ENCODE measurements around the gene FCRL5. TPM values are rescaled to one million over a fixed set of nuclear protein-coding genes. Genes with fewer than 3 reads are reported as not detected.

Gene FCRL5
- total and polyA plus RNA-seq, 2 experiments from 2014 or later = not detected

DNA sequence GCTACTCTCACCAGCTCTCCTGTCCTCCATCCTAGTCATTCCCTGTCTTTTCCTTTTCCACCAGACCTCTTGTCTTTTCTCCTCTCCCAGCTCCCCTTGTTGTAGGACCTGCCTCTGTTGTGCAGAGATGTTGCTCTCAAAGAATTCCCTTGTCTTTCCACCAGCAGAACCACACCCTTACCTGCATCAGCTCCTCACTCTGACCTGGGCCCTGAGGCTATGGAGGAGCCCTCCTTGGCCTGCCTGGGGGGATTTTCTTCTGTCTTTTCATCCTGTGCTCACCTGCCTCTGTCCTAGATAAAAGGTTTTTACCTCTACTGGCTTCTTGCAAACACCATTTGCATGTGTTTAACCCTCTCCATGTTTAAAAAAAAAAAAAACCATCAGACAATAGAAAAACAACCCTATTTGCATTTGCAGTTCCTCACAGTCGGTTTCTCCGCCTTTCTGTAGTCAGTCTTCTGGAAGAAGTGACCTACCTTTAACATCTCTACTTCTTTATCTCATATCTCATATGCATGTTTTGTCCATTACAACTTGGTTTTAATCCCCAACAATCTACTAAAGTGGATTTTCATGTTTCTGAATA, 12.1 kb downstream of the FCRL5 start:
- H3K9me2 ChIP-seq (replicated peaks; ENCODE audit: insufficient read depth) = no peaks in the 10 kb centered on the region
- no peaks in the 10 kb centered on the region for H3K79me2 ChIP-seq
- H3K36me3 ChIP-seq (replicated peaks; ENCODE audit: insufficient read depth, low read depth) = no peaks in the 10 kb centered on the region
- no peak overlapping the region for H3K4me3 ChIP-seq
- DNase-seq (ENCODE audit: low spot score) = no peak
- H3K4me2 ChIP-seq = no peak overlapping the region
- TF ChIP-seq, protein P1, sequence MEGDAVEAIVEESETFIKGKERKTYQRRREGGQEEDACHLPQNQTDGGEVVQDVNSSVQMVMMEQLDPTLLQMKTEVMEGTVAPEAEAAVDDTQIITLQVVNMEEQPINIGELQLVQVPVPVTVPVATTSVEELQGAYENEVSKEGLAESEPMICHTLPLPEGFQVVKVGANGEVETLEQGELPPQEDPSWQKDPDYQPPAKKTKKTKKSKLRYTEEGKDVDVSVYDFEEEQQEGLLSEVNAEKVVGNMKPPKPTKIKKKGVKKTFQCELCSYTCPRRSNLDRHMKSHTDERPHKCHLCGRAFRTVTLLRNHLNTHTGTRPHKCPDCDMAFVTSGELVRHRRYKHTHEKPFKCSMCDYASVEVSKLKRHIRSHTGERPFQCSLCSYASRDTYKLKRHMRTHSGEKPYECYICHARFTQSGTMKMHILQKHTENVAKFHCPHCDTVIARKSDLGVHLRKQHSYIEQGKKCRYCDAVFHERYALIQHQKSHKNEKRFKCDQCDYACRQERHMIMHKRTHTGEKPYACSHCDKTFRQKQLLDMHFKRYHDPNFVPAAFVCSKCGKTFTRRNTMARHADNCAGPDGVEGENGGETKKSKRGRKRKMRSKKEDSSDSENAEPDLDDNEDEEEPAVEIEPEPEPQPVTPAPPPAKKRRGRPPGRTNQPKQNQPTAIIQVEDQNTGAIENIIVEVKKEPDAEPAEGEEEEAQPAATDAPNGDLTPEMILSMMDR (IDR thresholded peaks at IDR 0.05; ENCODE audit: poor library complexity) = no peak
- H4K20me1 ChIP-seq (ENCODE audit: insufficient read depth, poor library complexity, severe bottlenecking) = no peaks in the 10 kb centered on the region
- no peak overlapping the region for H3K27ac ChIP-seq
- no peaks in the 10 kb centered on the region for H3K9me3 ChIP-seq (ENCODE audit: low read depth)
- H3K27me3 ChIP-seq = no peaks in the 10 kb centered on the region
- no peaks in the 10 kb centered on the region for H3K4me1 ChIP-seq (ENCODE audit: insufficient read depth)
- H2AFZ ChIP-seq = no peak overlapping the region
- WGBS (ENCODE audit: low lambda C conversion rate, missing lambda C conversion rate) = 25% methylated on average over 2 of the region's 2 CpGs

DNA sequence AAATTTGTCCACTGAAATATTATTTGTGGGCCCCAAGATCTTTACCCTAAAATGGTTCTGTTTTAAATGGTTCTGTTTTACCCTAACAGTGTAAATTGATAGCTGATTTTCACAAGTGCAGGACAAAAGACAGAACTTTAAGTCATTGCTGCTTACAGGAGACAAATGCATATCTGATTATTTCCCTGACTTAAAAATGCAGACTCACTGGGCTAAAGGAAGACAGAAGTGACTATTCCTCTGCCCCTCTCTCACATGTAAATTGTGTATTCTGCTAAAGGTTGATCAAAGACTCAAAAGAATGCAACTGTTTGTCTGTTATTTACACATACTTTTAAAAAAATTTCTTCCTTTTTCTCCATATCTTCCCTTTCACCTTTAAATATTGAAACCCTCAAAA, 12.7 kb downstream of the FCRL5 start:
- Histone ChIP-seq H3K36me3 (replicated peaks; ENCODE audit: insufficient read depth, low read depth) (no peaks in the 10 kb centered on the region), H3K4me2 (no peak overlapping the region)

DNA sequence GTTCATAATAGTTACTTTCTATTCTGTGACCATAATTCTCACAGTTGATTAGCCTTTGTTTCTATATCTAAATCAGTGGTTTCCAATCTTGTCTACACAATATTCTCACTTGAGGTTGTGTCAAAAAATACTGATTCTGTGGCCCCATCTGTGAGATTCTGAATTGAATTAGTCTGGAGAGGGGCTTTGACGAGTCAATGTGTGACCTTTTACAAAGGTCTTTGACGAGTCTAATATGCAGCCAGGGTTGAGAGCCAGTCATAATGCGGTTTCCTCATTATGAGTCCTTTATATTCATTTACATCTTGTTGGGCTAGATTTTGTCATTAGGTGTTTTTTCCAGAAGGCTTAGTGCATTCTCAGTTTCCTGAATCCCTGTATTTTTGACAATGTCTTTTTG, 19.7 kb downstream of the FCRL5 start:
- DNase-seq (ENCODE audit: low spot score) = no peak
- 86% methylated on average over 3 of the region's 3 CpGs for WGBS (ENCODE audit: low lambda C conversion rate, missing lambda C conversion rate)
- no peaks in the 10 kb centered on the region for H3K9me2 ChIP-seq (replicated peaks; ENCODE audit: insufficient read depth)
- no peak overlapping the region for H3K4me3 ChIP-seq
- no peaks in the 10 kb centered on the region for H4K20me1 ChIP-seq (ENCODE audit: insufficient read depth, poor library complexity, severe bottlenecking)
- H3K9me3 ChIP-seq (ENCODE audit: low read depth) = no peaks in the 10 kb centered on the region
- no peak overlapping the region for H3K4me2 ChIP-seq
- no peaks in the 10 kb centered on the region for H3K36me3 ChIP-seq (replicated peaks; ENCODE audit: insufficient read depth, low read depth)
- H3K79me2 ChIP-seq = no peaks in the 10 kb centered on the region
- TF ChIP-seq, protein P1 (IDR thresholded peaks at IDR 0.05; ENCODE audit: poor library complexity) = no peak
- H3K4me1 ChIP-seq (ENCODE audit: insufficient read depth) = no peaks in the 10 kb centered on the region
- peaks cover 6% of the 10 kb centered on the region for H3K27me3 ChIP-seq
- H2AFZ ChIP-seq = no peak overlapping the region
- no peak overlapping the region for H3K27ac ChIP-seq

More for the DNA sequence above, 12.7 kb downstream of the FCRL5 start:
- Histone ChIP-seq H2AFZ (no peak overlapping the region), H3K4me1 (ENCODE audit: insufficient read depth) (no peaks in the 10 kb centered on the region), H3K9me2 (replicated peaks; ENCODE audit: insufficient read depth) (no peaks in the 10 kb centered on the region), H3K4me3 (no peak overlapping the region), H3K79me2 (no peaks in the 10 kb centered on the region), H4K20me1 (ENCODE audit: insufficient read depth, poor library complexity, severe bottlenecking) (no peaks in the 10 kb centered on the region), H3K27ac (no peak overlapping the region), H3K27me3 (no peaks in the 10 kb centered on the region), H3K9me3 (ENCODE audit: low read depth) (no peaks in the 10 kb centered on the region)
- TF ChIP-seq, protein P1 (IDR thresholded peaks at IDR 0.05; ENCODE audit: poor library complexity) = no peak
- no peak for TF ChIP-seq EZH2phosphoT487 (IDR thresholded peaks at IDR 0.05; ENCODE audit: low read depth, severe bottlenecking, unreplicated experiment)
- TF ChIP-seq EZH2 (IDR thresholded peaks at IDR 0.05; ENCODE audit: borderline replicate concordance) = no peak
- DNase-seq (ENCODE audit: low spot score) = no peak
